ENCODE results near the gene RAB12.

The RAB12 gene

GRCh38 chr18:8681196-8681595, 72.0 kb downstream of the RAB12 start:
- DNase-seq: no peak

DNA sequence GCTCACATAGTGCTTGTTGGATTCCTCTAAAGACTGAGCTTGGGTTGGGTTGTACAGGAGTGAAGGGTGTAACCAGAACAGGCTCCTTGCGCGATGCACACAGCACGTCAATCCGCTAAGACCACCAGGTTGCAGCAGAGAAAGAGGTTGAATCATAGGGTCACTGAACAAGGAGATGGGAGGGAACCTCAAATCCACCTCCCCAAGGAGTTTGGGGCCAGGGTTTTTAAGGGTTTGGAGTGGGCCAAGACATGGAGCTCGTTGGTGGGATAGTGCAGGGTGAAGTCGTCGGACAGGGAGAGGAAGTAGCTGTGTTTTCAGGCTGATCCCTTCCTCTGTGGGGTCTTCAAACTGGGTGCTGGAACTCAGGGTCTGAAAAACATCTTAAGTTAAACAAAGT, 75.3 kb downstream of the RAB12 start:
- DNase-seq: no peak

- no peak for DNase-seq
These were observed 76.1 kb downstream of the RAB12 start for GRCh38 chr18:8685141-8685913.

GRCh38 chr18:8685914-8686216, 76.6 kb downstream of the RAB12 start:
- DNase-seq: no peak

- no peak for DNase-seq
These were observed 77.4 kb downstream of the RAB12 start for GRCh38 chr18:8686611-8687010.

DNA sequence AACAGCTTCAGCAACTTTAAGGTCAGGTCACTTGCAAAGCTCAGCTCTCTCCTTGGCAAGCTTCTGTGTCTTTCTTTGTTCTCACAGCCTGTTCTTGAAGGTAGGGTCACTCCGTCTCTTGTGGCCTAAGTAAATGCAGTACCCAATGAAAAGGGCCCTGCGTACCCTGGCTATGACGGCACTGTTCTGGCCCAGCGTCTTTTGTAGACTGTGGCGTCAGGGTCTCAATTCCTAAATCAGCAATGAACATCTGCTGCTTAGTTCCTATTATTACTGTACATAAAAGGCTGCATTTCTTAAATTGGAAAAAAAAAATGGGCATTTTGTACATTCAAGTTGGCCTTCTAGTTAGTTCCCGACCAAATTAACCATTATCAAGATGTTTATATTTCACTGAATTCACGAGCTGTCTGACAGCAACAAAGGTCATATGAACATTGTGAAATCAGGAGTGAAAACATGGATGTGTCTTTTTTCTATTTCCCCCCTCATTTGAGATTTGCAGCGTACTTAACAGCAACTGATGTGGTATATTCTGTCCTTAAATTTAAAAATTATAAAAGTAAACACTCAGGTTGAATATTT, 79.1 kb downstream of the RAB12 start:
- no peak for DNase-seq

GRCh38 chr18:8688816-8689215, 79.6 kb downstream of the RAB12 start:
- no peak for DNase-seq
